Activated gamma-delta T cell treated with anti-CD3 and anti-CD28 coated beads, Interleukin-2, amount 50 U/mL, for 16 hours (primary cell): Measurements from ENCODE around the gene DNMT3A.
"Not testable (repeated sequence)": the region's sequence is repeated elsewhere in the genome, so short reads cannot be mapped to it uniquely, and the experiment has no call there.

ENCODE experiments used
- DNase-seq: peaks from one replicate; pipeline ENCODE4 v3.0.0-alpha.2; 2020; ENCODE audit warnings: low read depth

Gene DNMT3A

GRCh38 chr2:25283921-25284320 lies 57.8 kb downstream of the DNMT3A start:
- DNase-seq = no peak

DNA sequence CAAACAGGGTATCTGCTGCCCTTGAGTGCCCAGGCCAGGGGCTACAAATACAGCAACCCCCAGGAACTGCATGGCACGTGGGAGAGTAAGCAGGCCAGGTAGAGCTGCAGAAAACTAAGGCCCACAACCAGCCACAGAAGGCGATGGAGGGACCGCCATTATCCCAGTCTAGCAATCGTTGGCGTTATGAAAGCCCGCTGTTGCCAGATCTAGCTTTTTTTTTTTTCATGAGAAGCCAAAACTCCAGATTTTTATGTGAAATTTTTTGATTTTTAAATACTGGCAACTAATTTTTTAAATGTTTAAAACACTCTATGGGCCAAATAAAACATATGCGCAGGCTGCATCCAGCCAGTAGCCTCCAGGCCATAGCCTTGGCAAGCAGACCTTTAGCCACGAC lies 59.8 kb downstream of the DNMT3A start:
- DNase-seq = no peak

- DNase-seq = no peak
These were observed 60.2 kb downstream of the DNMT3A start for GRCh38 chr2:25281522-25281921.

DNA sequence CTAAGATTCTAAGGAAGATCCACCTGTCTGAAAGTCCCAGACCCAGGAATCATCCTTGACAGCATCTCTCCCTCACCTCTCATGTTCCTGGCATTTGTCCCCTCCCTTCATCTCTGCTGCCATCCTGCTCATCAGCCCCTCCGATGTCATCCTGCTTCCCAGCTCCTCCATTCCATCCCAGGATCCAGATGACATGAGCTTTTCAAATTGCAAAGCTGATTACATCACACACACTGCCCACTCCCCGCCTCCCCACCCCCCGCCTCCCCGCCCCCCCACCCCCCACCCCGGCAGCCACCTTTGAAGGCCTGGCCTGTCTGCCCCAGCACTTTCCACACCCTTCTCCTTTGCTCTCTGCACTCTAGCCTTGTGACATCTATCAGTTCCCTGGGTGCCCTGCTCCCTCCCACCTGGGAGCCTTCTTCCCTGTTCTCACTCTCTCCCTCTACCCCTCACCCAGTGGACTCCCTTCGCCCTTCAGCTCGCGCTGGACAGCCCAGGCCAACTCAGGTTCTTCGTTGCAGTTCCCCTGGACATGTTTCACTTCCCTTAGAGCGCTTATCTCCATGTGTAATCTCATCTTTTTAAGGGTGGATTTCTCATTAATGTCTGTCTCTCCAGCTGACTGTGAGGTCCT lies 61.6 kb downstream of the DNMT3A start:
- DNase-seq = no peak

- DNase-seq = no peak
These were observed 62.6 kb downstream of the DNMT3A start for GRCh38 chr2:25279091-25279651.

GRCh38 chr2:25276569-25277465 lies 64.9 kb downstream of the DNMT3A start:
- DNase-seq = peak; percentile 62

DNA sequence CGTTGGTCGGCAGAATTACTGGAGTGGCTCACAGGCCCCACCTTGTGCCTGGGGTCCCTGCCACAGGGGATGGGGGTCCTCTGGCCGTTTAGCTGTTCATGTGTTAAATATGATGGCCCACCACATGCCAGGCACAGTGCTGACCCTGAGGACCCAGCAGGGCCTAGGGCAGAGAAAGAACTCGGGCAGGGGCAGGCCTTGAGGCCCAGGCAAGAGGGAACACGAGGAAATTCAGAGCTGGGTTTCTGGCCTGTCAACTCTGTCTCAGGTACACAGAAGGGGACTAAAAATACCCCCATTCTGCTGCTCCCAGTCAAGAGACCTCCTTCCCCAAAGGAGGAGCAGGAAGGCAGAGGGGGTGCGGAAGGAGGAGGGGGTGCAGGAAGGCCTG lies 66.2 kb downstream of the DNMT3A start:
- no peak for DNase-seq

- peak; percentile 57 for DNase-seq
These were observed 66.7 kb downstream of the DNMT3A start for GRCh38 chr2:25274868-25275574.

GRCh38 chr2:25273985-25274535 lies 67.7 kb downstream of the DNMT3A start:
- DNase-seq = no peak

DNA sequence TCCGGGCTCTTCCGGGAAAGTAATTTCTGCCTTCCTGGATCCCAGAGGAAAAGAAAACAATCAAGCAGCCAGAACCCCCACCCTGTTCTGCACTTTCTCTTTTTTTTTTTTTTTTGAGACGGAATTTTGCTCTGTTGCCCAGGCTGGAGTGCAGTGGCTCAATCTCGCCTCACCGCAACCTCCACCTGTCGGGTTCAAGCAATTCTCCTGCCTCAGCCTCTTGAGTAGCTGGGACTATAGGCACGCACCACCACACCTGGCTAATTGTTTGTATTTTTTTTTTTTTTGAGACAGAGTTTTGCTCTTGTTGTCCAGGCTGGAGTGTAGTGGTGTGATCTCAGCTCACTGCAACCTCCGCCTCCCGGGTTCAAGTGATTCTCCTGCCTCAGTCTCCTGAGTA lies 69.0 kb downstream of the DNMT3A start:
- not testable (repeated sequence) for DNase-seq

DNA sequence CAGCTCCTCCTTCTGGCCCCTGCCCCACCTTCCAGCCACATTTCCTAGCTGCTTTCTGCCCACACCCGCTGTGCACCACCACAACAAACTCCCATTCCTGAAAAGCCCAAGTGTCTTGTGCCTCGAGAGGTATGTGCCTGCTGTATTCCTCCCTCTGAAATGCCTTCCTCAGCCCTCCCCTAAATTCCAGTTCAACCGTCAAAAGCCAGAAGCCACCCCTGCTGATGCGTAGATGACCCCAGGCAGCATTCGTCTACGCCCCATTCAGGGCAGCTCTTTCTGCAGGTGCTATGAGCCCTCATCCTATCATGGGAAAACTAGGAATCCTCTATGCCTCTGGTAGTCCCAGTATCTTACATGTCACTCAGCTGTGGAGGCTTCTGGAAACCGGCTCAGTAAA lies 71.7 kb downstream of the DNMT3A start:
- no peak for DNase-seq

DNA sequence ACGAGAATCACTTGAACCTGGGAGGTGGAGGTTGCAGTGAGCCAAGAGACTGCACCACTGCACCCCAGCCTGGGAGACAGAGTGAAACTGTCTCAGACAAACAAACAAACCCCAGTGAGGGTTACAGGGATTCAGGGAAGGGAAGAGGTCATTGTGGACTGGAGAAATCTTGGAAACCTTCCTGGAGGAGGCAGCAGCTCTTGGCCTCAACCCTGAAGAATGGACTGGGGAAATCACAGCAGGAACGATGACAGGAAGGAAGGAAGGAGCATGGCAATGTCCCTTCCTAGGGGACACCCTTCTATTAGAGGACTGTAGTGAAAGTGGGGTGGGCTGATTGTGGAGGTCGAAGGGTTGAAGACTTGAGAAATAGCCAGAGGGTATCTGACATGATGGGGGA lies 72.5 kb downstream of the DNMT3A start:
- DNase-seq = no peak

DNA sequence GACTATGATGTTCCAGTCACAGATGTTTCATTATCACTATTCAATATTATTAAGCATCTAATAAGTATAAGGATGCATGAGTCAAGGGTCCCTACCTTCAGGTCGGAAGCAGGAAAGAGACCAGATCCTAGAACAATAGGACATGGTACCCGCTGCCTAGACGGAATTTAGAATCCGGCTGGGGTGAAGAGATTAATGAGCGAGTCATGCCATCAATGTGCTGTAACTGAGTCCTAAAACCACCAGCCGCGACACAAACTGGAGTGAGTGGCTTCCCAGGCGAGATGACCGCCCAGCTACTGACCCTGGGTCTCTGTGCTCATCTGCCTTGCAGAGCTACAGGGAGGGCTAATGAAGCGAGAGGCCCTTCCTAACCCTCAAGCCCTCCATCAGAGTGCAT lies 73.6 kb downstream of the DNMT3A start:
- no peak for DNase-seq

DNA sequence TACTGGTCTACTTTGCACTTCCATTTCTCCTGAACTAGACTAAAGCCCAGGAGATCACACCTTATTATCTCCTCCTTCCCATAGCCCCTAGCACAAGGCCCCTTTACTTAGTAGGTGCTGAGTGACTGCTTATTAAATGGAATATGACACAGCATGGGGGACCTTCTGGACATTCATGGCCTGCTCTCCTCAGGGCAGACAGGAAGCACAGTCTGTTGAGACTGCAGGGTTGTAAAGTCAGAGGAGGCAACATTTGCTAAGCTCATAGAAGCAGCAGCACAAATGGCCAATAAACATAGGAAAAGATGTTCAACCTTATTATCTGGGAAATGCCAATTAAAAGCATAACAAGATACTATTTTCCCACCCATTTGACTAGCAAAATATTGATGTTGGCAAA lies 75.3 kb downstream of the DNMT3A start:
- DNase-seq = no peak

- no peak for DNase-seq
These were observed 75.9 kb downstream of the DNMT3A start for GRCh38 chr2:25265802-25266201.

DNA sequence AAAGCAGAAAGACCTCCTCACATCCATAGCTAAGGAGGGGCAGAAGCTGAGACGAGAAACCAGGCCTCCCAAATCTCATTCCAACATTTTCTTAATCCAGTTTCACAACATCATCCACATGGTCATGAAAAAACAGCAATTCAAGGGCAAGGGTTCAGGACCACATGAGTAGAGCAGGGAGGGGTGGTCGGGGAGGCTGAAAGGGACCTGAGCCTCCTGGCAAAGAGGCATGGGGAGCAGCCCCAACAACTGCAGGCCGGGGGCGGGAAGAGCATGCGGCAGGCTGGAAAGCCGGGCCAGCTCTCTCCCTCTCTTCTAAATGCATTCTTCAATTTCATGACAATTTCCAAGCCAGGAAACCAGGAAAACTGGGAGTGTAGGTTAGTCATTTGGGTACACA lies 76.7 kb downstream of the DNMT3A start:
- DNase-seq = no peak

DNA sequence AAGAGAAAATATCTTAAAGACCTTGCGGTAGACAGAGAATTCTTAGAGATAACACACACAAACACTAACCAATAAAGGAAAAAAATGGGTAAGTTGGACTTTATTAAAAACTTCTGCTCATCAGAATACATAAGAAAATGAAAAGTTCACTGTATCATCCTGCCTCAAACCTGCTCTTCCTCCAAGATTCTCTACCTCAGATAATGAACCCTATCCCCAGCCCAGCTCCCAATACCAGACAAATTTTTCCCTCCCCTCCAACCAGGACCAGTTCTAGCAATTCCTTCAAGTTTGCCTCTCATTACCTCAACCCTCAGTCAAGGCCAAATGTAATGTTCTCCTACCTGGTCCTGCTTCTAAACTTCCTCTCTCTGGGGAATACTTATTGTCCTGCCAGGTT lies 79.4 kb downstream of the DNMT3A start:
- DNase-seq = no peak

DNA sequence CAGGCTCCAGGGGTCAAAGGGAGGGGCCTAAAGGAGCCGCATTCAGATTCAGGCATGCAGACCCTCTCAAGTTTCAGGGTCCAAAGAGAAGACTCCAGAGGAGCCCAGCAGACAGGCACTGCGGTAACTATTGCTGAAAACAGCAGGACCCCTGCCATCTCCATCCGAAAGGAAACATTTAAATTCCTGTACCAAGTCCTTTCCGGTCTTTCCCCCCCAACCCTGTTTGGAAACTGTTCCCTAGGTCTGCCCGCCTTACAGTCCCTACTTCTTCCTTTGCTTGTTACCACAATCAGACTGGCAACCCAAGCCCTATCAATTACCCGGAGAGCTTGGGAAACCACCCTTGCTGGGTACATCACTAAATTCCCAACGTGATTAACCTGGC lies 82.0 kb downstream of the DNMT3A start:
- no peak for DNase-seq

GRCh38 chr2:25258847-25259736 lies 82.6 kb downstream of the DNMT3A start:
- no peak for DNase-seq

- DNase-seq = no peak
These were observed 83.5 kb downstream of the DNMT3A start for GRCh38 chr2:25257931-25258846.
